COLO829 (cell line): ENCODE data around the gene MORN4.

ENCODE experiments used
- DNase-seq: peaks from one replicate; pipeline ENCODE4 v3.0.0; 2012; ENCODE audit warnings: low spot score

Gene MORN4

DNA sequence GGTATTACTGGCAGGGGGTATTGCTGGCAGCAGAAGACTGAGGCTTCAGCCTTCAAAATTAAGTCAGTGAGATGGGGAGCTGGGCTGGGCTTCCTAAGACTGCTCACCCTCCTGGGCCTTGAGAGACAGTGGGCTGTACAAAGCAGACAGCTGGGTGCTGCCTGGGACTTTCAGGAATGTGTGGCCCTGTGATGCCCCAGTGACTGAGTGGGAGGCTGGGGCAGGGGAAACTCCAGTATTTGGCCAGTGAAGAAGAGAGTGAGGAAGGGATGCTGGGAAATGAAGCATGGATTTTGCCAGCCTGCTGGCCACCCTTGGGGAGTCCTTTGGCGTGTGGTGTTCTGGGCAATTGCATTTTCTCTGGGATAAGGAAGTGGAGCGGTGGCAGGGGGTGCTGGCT lies 60.3 kb downstream of the MORN4 start:
- no peak for DNase-seq

DNA sequence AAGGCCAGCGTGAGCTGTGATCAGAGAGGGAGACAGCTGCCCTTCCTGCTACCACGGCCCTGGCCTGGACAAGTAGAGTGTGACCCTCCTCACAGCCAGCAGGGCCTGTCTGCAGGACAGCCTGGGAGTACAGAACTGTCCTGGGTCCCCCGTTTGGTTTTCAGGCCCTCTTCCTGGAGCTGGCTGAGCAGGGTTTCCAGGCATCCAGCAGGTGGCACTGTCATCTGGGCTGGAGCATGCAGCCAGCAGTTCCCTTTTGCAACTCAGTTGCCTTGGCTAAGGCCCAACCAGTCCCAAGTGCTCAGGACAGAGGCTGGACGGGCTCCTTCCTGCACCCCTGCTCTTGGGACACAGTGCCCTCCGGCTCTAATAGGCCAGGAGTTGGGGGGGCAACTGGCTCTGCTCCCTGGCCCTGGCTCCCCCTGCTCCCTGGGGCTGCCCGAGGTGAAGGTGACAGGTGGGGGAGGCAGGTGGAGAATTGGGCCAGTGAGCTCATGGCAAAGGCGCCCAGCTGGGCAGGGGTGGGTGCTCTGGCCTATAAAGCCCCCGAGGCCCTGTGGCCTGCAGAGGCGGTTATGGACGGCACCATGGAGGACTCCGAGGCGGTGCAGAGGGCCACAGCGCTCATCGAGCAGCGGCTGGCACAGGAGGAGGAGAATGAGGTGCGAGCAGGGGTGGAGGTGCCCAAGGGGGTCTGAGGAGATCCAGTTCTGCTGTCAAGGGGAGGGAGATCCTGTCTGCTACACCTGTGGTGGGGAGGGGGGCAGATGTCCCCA lies 60.9 kb downstream of the MORN4 start, which contains the start of gene ANKRD2:
Gene ANKRD2 (plus strand): TSS at position 566 of the 776 bp plus-strand sequence. CDS start 10 bp downstream, at position 576.
- peak; percentile 34 for DNase-seq

DNA sequence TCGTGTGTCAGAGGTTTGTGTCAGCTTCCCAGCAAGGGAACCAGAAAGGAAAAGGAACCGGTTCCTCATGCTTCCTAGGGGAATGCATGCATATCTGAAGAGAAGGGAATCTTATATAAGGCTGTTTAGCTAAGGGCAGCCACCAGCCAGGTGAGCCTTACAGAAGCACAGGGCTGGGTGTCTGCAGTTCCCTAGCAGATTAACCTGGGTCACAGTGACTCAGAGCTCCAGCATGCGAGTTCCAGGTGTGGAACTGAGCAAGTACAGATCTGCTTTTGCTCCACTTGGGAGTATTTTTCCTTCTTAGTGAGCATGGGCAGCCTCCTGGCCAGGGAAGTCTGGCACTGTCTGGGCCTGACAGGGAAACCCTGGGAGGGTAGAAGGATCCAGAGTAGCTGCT lies 61.7 kb downstream of the MORN4 start:
- no peak for DNase-seq

DNA sequence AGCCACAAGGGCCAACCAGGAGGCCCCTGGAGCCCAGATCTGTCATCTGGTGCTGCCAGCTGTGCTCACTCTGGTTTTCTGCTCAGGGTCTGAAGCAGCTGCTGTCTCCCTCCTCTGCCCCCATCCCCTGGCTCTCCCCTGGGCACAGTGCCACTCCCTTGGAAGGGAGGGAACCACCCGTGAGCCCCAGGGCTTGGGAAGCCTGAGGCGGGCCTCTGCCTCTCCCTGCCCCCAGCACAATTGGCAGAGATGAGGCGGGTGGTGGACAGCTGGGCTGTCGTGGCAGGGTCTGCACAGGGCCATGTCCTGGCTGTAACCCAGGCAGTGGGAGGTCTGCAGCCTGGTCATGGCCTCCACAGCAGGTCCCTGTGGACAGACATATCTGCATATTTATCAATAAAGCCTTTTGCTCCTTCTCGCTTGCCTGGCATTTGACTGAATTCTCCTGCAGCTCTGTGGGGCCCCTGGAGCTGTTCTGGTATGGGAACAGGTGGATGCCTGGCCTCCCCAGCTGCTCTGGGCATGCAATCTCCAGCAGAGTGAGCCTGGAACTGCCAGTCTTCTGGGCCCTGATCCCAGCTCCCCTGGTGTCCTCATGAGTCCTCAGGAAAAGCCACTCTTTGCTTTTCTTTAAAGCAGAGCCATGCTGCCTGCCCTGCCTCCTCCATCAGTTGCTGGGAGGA lies 62.4 kb downstream of the MORN4 start:
- DNase-seq: no peak

DNA sequence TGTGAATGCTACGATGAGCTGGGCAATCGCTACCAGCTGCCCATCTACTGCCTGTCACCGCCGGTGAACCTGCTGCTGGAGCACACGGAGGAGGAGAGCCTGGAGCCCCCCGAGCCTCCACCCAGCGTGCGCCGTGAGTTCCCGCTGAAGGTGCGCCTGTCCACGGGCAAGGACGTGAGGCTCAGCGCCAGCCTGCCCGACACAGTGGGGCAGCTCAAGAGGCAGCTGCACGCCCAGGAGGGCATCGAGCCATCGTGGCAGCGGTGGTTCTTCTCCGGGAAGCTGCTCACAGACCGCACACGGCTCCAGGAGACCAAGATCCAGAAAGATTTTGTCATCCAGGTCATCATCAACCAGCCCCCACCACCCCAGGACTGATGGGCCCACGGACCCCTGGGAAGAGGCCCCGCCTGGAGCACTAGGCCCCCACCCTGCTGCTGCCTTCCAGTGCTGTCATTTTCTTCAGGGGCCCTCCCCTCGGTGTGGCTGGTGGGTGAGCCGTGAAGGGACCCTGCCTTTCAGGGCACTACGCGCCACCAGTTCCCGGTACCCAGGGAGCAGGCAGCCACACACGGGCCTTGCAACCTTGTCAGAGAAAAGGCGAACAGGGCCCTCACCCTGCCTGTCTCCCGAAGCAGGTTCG lies 63.0 kb downstream of the MORN4 start:
- no peak for DNase-seq

DNA sequence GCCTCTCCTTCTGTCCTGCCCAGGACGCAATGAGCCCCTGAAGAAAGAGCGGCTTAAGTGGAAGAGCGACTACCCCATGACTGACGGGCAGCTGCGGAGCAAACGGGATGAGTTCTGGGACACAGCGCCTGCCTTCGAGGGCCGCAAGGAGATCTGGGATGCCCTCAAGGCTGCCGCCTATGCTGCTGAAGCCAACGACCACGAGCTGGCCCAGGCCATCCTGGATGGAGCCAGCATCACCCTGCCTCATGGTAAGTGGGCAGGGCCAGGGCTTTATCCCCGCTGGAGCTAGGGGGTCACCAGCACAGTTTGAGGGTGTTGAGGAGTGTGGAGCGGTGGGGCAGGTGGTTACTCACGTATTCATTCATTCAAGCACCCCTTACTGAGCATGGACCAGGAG lies 65.4 kb downstream of the MORN4 start:
- DNase-seq: no peak

DNA sequence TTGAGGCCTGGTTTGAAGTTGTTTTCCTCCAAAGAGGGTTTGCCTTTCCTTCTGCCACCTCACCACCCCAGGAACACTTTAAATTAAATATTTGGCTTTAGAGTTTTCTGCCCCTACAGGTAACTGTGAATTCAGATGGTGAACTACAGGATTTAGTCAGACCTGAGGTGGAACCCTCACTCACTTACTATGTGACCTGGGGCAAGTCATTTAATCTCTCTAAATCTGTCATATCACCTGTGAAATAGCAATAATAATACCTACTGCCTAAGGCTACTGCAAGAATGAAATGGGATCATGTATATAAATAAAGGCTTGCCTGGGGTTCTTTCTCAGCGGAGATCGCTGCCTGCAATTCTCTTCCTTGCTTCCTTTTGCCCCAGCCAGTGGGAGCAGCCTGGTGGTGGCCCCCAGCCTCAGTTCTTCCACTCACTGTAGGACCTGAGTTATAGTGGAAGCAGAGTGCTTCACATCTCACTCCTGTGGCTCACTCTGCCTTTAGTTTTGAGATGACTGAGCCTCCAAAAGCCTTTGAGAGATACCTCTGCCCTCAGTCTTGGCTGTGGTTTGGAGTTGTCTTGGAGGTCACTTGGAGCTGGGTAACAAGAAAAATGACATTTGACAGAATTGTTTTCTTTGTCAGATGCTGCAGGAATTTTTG lies 66.8 kb downstream of the MORN4 start:
- DNase-seq: no peak

DNA sequence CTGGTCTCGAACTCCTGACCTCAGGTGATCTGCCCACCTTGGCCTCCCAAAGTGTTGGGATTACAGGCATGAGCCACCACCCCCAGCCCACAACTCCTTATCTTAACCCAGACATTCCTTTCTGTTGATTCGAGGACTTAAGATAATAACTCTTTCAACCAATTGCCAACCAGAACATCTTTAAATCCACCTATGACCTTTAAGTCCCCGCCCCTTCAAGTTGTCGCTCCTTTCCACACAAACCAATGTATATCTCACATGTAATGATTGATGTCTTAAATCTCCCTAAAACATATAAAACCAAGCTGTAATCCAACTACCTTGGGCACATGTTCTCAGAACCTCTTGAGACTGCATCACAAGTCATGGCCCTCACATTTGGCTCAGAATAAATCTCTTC lies 68.5 kb downstream of the MORN4 start:
- DNase-seq: no peak
